Panc1 (cell line): ENCODE results near the gene HES5.

Experiments
- CTCF ChIP-seq: fragments of 450-650 bp; IDR thresholded peaks from 2 replicates; pipeline ENCODE4 v1.5.1; 2017; ENCODE audit warnings: mild to moderate bottlenecking
- REST ChIP-seq, 2 experiments: IDR thresholded peaks; 2 replicates each; pipeline ENCODE4 v1.6.1; 2011 to 2012; ENCODE audit warnings: low read depth in 2 of 2, control low read depth in 1 of 2, low read length in 1 of 2, mild to moderate bottlenecking in 1 of 2, moderate library complexity in 1 of 2; ENCODE audit not compliant: insufficient read depth in 1 of 2

- TF ChIP-seq CTCF: no peak
- TF ChIP-seq REST (IDR thresholded peaks at IDR 0.05; ENCODE audit: insufficient read depth in 1 of 2, low read depth in 2 of 2, low read length in 1 of 2): no peak
These were observed 34.5 kb downstream of the HES5 start for GRCh38 chr1:2495546-2495945.
